Smooth muscle cell of the coronary artery (primary cell): ENCODE data around the gene NAGPA. TPM values are rescaled to one million over a fixed set of nuclear protein-coding genes. Genes with fewer than 3 reads are reported as not detected.

ENCODE experiments used
- total RNA-seq: library from RNA; depleted of rRNA; stranded (reverse); fragments of >200 nt; gene quantifications from 2 replicates; pipeline ENCODE4 v1.2.3, GENCODE V29; 2014; ENCODE audit warnings: low replicate concordance

NAGPA gene, protein sequence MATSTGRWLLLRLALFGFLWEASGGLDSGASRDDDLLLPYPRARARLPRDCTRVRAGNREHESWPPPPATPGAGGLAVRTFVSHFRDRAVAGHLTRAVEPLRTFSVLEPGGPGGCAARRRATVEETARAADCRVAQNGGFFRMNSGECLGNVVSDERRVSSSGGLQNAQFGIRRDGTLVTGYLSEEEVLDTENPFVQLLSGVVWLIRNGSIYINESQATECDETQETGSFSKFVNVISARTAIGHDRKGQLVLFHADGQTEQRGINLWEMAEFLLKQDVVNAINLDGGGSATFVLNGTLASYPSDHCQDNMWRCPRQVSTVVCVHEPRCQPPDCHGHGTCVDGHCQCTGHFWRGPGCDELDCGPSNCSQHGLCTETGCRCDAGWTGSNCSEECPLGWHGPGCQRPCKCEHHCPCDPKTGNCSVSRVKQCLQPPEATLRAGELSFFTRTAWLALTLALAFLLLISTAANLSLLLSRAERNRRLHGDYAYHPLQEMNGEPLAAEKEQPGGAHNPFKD
- total RNA-seq = 9.5 and 14.3 TPM in 2 replicates

DNA sequence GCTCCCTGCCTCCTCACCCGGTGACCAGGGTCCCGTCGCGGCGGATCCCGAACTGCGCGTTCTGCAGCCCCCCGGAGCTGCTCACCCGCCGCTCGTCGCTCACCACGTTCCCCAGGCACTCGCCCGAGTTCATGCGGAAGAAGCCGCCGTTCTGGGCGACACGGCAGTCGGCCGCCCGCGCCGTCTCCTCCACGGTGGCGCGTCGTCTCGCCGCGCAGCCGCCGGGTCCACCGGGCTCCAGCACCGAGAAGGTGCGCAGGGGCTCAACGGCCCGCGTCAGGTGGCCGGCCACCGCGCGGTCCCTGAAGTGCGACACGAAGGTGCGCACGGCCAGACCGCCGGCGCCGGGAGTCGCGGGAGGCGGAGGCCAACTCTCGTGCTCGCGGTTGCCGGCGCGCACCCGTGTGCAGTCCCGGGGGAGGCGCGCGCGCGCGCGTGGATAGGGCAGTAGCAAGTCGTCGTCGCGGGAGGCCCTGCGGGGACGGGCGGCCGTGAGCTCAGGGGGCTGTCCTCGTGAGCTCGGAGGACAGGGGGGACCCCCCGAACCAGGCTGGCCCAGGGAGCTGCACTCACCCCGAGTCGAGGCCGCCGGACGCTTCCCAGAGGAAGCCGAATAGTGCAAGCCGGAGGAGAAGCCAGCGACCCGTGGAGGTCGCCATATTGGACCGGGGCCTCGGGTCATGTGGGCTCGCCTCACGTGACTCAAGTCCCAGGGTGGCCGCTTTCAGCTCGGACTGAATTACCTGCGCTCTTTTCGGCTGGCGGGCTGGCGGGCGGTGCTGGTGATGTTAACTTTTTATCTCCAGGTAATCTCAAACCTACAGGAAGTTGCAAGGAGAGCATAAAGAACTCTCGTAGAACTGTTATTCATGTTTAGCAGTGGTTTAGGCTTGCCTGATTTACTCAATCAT, at the start of gene NAGPA:
TSS of gene NAGPA (minus strand) at position 680 of the 911 bp plus-strand sequence. CDS start at position 659, 21 bp downstream.

DNA sequence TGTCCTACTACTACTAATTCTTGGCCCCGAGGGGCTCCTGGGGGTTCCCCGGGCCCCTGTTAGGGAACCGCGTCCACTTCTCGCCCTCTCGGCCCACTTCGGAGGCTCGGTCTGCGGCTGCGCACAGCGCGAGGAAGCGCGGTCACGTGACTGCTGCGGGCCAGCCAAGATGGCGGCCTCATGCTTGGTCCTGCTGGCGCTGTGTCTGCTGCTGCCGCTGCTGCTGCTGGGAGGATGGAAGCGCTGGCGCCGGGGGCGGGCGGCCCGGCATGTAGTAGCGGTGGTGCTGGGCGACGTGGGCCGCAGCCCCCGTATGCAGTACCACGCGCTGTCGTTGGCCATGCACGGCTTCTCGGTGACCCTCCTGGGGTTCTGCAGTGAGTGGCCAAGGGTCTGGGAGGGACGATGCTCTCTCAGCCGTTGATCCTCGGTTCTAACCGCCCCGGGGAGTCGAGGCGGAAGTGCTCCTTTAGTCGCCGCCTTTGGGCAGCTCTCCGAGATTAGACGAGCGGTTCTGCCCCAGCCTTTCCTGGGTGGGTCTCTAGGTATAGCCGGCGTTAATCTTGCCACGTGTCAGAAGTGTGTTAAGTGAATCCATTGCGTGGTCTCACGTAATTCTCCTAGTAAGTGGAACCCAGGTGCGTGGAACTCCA, 38.1 kb upstream of the NAGPA start, which contains the start of gene ALG1:
TSS of gene ALG1 (plus strand) at position 163 of the 653 bp plus-strand sequence. CDS start at position 170, 7 bp downstream.

DNA sequence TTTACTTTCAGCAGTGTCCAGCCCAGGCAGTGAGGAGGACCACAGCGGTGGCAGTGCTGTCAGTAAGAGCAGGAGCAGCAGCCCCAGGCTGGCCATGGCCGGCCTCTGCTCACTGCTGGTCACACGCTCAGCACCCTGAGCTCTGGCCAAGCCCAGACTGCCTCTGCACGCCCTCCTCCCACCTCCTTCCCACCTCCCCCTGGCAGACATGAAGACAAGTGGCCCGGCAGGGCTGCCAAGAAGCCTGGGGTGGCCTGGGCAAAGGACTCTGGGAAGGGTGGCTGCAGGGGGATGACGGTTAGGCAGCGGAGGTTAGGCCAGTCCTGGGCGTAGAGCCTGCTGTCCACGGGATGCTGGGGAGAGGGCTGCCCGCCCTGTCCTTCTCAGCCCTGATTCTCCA, 32.1 kb upstream of the NAGPA start, which contains the start of gene C16orf89:
TSS of gene C16orf89 (minus strand) at position 144 of the 400 bp plus-strand sequence. CDS start at position 96, 48 bp downstream.

Other genes starting within 250 kb of the NAGPA start
- not detected in 2 replicates for gene SEPTIN12, start 245.6 kb downstream of the NAGPA start, total RNA-seq
- gene SMIM22, start 238.6 kb downstream of the NAGPA start, total RNA-seq = not detected in 2 replicates
- gene ROGDI, start 231.3 kb downstream of the NAGPA start, total RNA-seq = 8.3 and 16.6 TPM in 2 replicates
- 33.1 and 35.6 TPM in 2 replicates for gene GLYR1, start 186.6 kb downstream of the NAGPA start, total RNA-seq
- 11.4 and 17.8 TPM in 2 replicates for gene UBN1, start 186.5 kb downstream of the NAGPA start, total RNA-seq
- gene PPL, start 96.8 kb downstream of the NAGPA start, total RNA-seq = 0.68 and 201 TPM in 2 replicates
- gene SEC14L5, start 75.6 kb downstream of the NAGPA start, total RNA-seq = 2.6 TPM in 1 of 2 replicates, not detected in the other
- 0.82 TPM in 1 of 2 replicates, not detected in the other for gene C16orf89, start 32.0 kb upstream of the NAGPA start, total RNA-seq
- gene ALG1, start 37.9 kb upstream of the NAGPA start, total RNA-seq = 24.7 and 30.1 TPM in 2 replicates
- 6.4 and 9.7 TPM in 2 replicates for gene EEF2KMT, start 63.9 kb upstream of the NAGPA start, total RNA-seq